ENCODE data around the gene TLR10. TPM values are rescaled to one million over a fixed set of nuclear protein-coding genes. Genes with fewer than 3 reads are reported as not detected.

TLR10 gene
- total RNA-seq, 1 donor from 2014 or later = 107 TPM

- no peaks in the 10 kb centered on the region for H3K27me3 Mint-ChIP-seq
- CTCF ChIA-PET = interaction anchor here (0.6 to 8.1 kb wide), 5 partner anchors 14 to 77 kb away, joined by 3 to 331 read pairs (median 37); partner anchors contain the start of genes TLR1 and TLR6
- no peak for DNase-seq
- H3K4me1 Mint-ChIP-seq = peaks cover 53% of the 10 kb centered on the region
- peak overlapping the region; percentile 8 for H3K27ac Mint-ChIP-seq
- POLR2A ChIA-PET = interaction anchor here (1.3 to 4.3 kb wide), 3 partner anchors 21 to 72 kb away, joined by 6 to 34 read pairs (median 9); partner anchors contain the start of genes TLR1 and TLR6
- peaks cover 21% of the 10 kb centered on the region for H3K36me3 Mint-ChIP-seq (ENCODE audit: low read depth)
- no peaks in the 10 kb centered on the region for H3K9me3 Mint-ChIP-seq
- intact Hi-C loops (cut with micrococcal nuclease) = loop anchor here (5.0 kb wide), 1 partner anchor 122 kb away; the partner anchor contains the start of gene KLF3
- TF ChIP-seq, protein P1, sequence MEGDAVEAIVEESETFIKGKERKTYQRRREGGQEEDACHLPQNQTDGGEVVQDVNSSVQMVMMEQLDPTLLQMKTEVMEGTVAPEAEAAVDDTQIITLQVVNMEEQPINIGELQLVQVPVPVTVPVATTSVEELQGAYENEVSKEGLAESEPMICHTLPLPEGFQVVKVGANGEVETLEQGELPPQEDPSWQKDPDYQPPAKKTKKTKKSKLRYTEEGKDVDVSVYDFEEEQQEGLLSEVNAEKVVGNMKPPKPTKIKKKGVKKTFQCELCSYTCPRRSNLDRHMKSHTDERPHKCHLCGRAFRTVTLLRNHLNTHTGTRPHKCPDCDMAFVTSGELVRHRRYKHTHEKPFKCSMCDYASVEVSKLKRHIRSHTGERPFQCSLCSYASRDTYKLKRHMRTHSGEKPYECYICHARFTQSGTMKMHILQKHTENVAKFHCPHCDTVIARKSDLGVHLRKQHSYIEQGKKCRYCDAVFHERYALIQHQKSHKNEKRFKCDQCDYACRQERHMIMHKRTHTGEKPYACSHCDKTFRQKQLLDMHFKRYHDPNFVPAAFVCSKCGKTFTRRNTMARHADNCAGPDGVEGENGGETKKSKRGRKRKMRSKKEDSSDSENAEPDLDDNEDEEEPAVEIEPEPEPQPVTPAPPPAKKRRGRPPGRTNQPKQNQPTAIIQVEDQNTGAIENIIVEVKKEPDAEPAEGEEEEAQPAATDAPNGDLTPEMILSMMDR (IDR thresholded peaks at IDR 0.05) = no peak
- H3K4me3 Mint-ChIP-seq = no peak overlapping the region
- no peak for ATAC-seq (ENCODE audit: low read depth)
Observed at GRCh38 chr4:38784141-38784540, 1.4 kb upstream of the TLR10 start.

DNA sequence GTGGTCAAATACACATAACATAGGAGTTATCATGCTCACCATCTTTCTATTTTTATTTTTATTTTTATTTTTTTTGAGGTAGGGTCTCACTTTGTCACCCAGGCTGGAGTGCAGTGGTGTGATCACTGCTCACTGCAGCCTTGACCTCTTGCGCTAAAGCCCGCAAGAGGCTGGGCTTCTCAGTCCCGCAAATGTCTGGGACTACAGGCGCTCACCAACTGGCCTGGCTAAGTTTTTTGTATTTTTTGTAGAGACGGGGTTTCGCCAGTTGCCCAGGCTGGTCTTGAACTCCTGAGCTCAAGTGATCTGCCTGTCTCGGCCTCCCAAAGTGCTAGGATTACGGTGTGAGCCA lies 295 bp upstream of the TLR10 start:
- peaks cover 30% of the 10 kb centered on the region for H3K36me3 Mint-ChIP-seq (ENCODE audit: low read depth)
- ATAC-seq (ENCODE audit: low read depth) (no peak), DNase-seq (no peak)
- no peaks in the 10 kb centered on the region for H3K9me3 Mint-ChIP-seq
- peak overlapping the region; percentile 24 for H3K27ac Mint-ChIP-seq
- POLR2A ChIA-PET = interaction anchor here (0.6 to 4.5 kb wide), 18 partner anchors 10 to 848 kb away, joined by 3 to 249 read pairs (median 8); partner anchors contain the start of genes TLR1 and TLR6
- intact Hi-C loops (cut with micrococcal nuclease) = loop anchor here (5.0 kb wide), 1 partner anchor 121 kb away; the partner anchor contains the start of gene KLF3
- H3K4me1 Mint-ChIP-seq = peaks cover 61% of the 10 kb centered on the region
- TF ChIP-seq, protein P1 (IDR thresholded peaks at IDR 0.05) = no peak
- no peak overlapping the region for H3K4me3 Mint-ChIP-seq
- CTCF ChIA-PET = interaction anchor here (0.7 to 8.1 kb wide), 20 partner anchors 10 to 604 kb away, joined by 3 to 331 read pairs (median 5); partner anchors contain the start of genes TLR1, TLR6 and WDR19
- H3K27me3 Mint-ChIP-seq = no peaks in the 10 kb centered on the region

GRCh38 chr4:38781854-38782261 lies 932 bp downstream of the TLR10 start:
- Mint-ChIP-seq H3K9me3 (peaks cover 3% of the 10 kb centered on the region), H3K4me3 (peak overlapping the region; percentile 100), H3K36me3 (ENCODE audit: low read depth) (peaks cover 42% of the 10 kb centered on the region), H3K27ac (peak overlapping the region; percentile 98), H3K4me1 (peaks cover 71% of the 10 kb centered on the region), H3K27me3 (no peaks in the 10 kb centered on the region)
- POLR2A ChIA-PET = interaction anchor here (0.6 to 4.5 kb wide), 21 partner anchors 8 to 849 kb away, joined by 3 to 249 read pairs (median 5); partner anchors contain the start of genes TLR1 and TLR6
- CTCF ChIA-PET = interaction anchor here (0.7 to 8.1 kb wide), 18 partner anchors 9 to 602 kb away, joined by 3 to 331 read pairs (median 7); partner anchors contain the start of genes TLR1, TLR6 and WDR19
- no peak for DNase-seq
- peak; percentile 14 for ATAC-seq (ENCODE audit: low read depth)
- TF ChIP-seq, protein P1 (IDR thresholded peaks at IDR 0.05) = no peak
- intact Hi-C loops (cut with micrococcal nuclease) = loop anchor here (1.0 to 5.0 kb wide), 8 partner anchors 11 to 603 kb away; partner anchors contain the start of genes KLF3, TLR1 and TLR6

- DNase-seq (no peak), ATAC-seq (ENCODE audit: low read depth) (peak; percentile 18)
- peaks cover 74% of the 10 kb centered on the region for H3K4me1 Mint-ChIP-seq
- peaks cover 51% of the 10 kb centered on the region for H3K36me3 Mint-ChIP-seq (ENCODE audit: low read depth)
- TF ChIP-seq, protein P1 (IDR thresholded peaks at IDR 0.05) = no peak
- peak overlapping the region; percentile 98 for H3K27ac Mint-ChIP-seq
- ChIA-PET CTCF (interaction anchor here (1.3 to 8.1 kb wide), 11 partner anchors 8 to 602 kb away, joined by 4 to 331 read pairs (median 16); partner anchors contain the start of genes TLR1 and TLR6), POLR2A (interaction anchor here (0.6 to 4.5 kb wide), 15 partner anchors 13 to 471 kb away, joined by 3 to 249 read pairs (median 5); partner anchors contain the start of genes TLR1, TLR6 and WDR19)
- intact Hi-C loops (cut with micrococcal nuclease) = loop anchor here (1.0 to 5.0 kb wide), 2 partner anchors 38 to 119 kb away; partner anchors contain the start of gene KLF3
- H3K9me3 Mint-ChIP-seq = peaks cover 6% of the 10 kb centered on the region
- peak overlapping the region; percentile 100 for H3K4me3 Mint-ChIP-seq
- H3K27me3 Mint-ChIP-seq = no peaks in the 10 kb centered on the region
Observed at GRCh38 chr4:38780833-38781484, 1.8 kb downstream of the TLR10 start.
